K562 (cell line): ENCODE measurements around the gene MEIOB. TPM values are rescaled to one million over a fixed set of nuclear protein-coding genes. Genes with fewer than 3 reads are reported as not detected.

Experiments
- ATAC-seq: fragments of 200-7000 bp; cut with Tn5 transposase; 3 replicates; pipeline ENCODE4 v1.9.1; 2020; ENCODE audit warnings: moderate library complexity
- BruUV-seq: library from RNA; stranded (reverse); fragments of 400-500 nt; replicated peaks from 2 replicates; lab custom pipeline; 2021; lab: Mats Ljungman, UMichigan
- CTCF ChIA-PET: fragments of 300-600 bp; formaldehyde crosslinking; extraction: SDS; loops from one replicate; lab custom pipeline; 2021; ENCODE audit warnings: low intra/inter-chr PET ratio; lab: Yijun Ruan, JAX
- POLR2A ChIA-PET: fragments of 300-600, 350-650 bp; sonication (Branson Sonifier 250); formaldehyde crosslinking; extraction: SDS; loops from one replicate; lab custom pipeline; 2021; ENCODE audit warnings: antibody characterized with exemption, inconsistent platforms; lab: Yijun Ruan, JAX
- DNase-seq, 4 experiments: peaks; one replicate each; pipeline versions ENCODE4 v3.0.0 to v3.0.0-alpha.2; 2011 to 2018; ENCODE audit warnings: low spot score in 3 of 4, mixed read lengths in 3 of 4; ENCODE audit errors: extremely low read depth in 1 of 4
- FAIRE-seq: peaks from 2 replicates; lab custom pipeline; 2011; peaks lifted over from hg19 to GRCh38; lab: Jason Lieb, UNC
- H2AFZ ChIP-seq: 2 replicates; pipeline ENCODE4 v1.6.0; 2011; ENCODE audit warnings: low read depth, low read length, control low read depth, inconsistent platforms
- H3K27ac ChIP-seq: fragments of 200-600 bp; 3 replicates; pipeline ENCODE4 v1.8.0; 2011; ENCODE audit warnings: low read depth, mild to moderate bottlenecking, control low read depth, inconsistent platforms, low read length, moderate library complexity, mixed read lengths; ENCODE audit errors: extremely low read depth
- H3K27me3 ChIP-seq, 2 experiments: fragments of 300-600 bp in 1 of 2; 2 replicates in 1 of 2; 3 replicates in 1 of 2; pipeline versions ENCODE4 v1.6.0 to v1.8.0; 2011; ENCODE audit warnings: inconsistent platforms in 2 of 2, low read length in 2 of 2, mild to moderate bottlenecking in 1 of 2, mixed read lengths in 1 of 2, moderate library complexity in 1 of 2; ENCODE audit not compliant: control insufficient read depth in 2 of 2, insufficient read depth in 2 of 2
- H3K36me3 ChIP-seq: fragments of 300-600 bp; 3 replicates; pipeline ENCODE4 v1.8.0; 2011; ENCODE audit warnings: mild to moderate bottlenecking, low read length, inconsistent platforms; ENCODE audit not compliant: control insufficient read depth, insufficient read depth
- H3K4me1 ChIP-seq, 2 experiments: fragments of 200-600 bp in 1 of 2; replicated peaks in 1 of 2; 2 replicates in 1 of 2; 3 replicates in 1 of 2; pipeline versions ENCODE4 v1.5.1 to v1.8.0; 2011; ENCODE audit warnings: inconsistent platforms in 2 of 2, low read length in 2 of 2, mild to moderate bottlenecking in 1 of 2, mixed read lengths in 1 of 2, moderate library complexity in 1 of 2; ENCODE audit not compliant: control insufficient read depth in 2 of 2, insufficient read depth in 2 of 2
- H3K4me2 ChIP-seq: 2 replicates; pipeline ENCODE4 v1.6.1; 2011; ENCODE audit warnings: low read length, control low read depth, inconsistent platforms, mixed read lengths; ENCODE audit not compliant: insufficient read depth
- H3K4me3 ChIP-seq: fragments of 200-600 bp; sonication (generic), shearing (Covaris generic); 2 replicates; pipeline ENCODE4 v1.5.1; 2016; ENCODE audit warnings: control low read depth, inconsistent platforms
- H3K79me2 ChIP-seq: fragments of 200-600 bp; 3 replicates; pipeline ENCODE4 v1.8.0; 2011; ENCODE audit warnings: low read length, inconsistent platforms; ENCODE audit not compliant: control insufficient read depth, insufficient read depth
- H3K9ac ChIP-seq, 2 experiments: 2 replicates each; pipeline versions ENCODE4 v1.6.0 to v1.6.1; 2011; ENCODE audit warnings: low read depth in 2 of 2, low read length in 2 of 2, control low read depth in 1 of 2, inconsistent platforms in 1 of 2, mild to moderate bottlenecking in 1 of 2, mixed read lengths in 1 of 2; ENCODE audit not compliant: insufficient read depth in 1 of 2
- H3K9me1 ChIP-seq: one replicate; pipeline ENCODE4 v1.6.0; 2011; ENCODE audit warnings: inconsistent platforms, mild to moderate bottlenecking, low read length, moderate library complexity; ENCODE audit not compliant: control insufficient read depth, insufficient read depth
- H3K9me3 ChIP-seq: replicated peaks from 2 replicates; pipeline ENCODE4 v1.5.1; 2011; ENCODE audit warnings: low read depth, low read length, inconsistent platforms; ENCODE audit not compliant: control insufficient read depth, insufficient read depth
- H4K20me1 ChIP-seq: replicated peaks from 2 replicates; pipeline ENCODE4 v1.6.1; 2011; ENCODE audit warnings: low read length, inconsistent platforms, mixed read lengths; ENCODE audit not compliant: control insufficient read depth, insufficient read depth
- ETV6 ChIP-seq, 3 experiments: fragments of 150-350 bp in 1 of 3; sonication (generic) in 1 of 3; formaldehyde crosslinking in 1 of 3; IDR thresholded peaks; 2 replicates each; pipeline versions ENCODE4 v1.6.1 to v1.8.0; 2014 to 2022; ENCODE audit warnings: borderline replicate concordance in 2 of 3, low read depth in 2 of 3, antibody characterized with exemption in 1 of 3, low read length in 1 of 3, mild to moderate bottlenecking in 1 of 3, missing genetic modification reagents in 1 of 3
- MTA1 ChIP-seq: fragments of 450-650 bp; IDR thresholded peaks from 2 replicates; pipeline ENCODE4 v1.6.1; 2017; ENCODE audit warnings: borderline replicate concordance
- NCOA6 ChIP-seq: fragments of 450-650 bp; IDR thresholded peaks from 2 replicates; pipeline ENCODE4 v1.6.1; 2017; ENCODE audit warnings: mild to moderate bottlenecking
- PBX2 ChIP-seq, 2 experiments: IDR thresholded peaks in 1 of 2; conservative IDR thresholded peaks in 1 of 2; 2 replicates each; pipeline ENCODE4 v1.6.1; 2016; ENCODE audit warnings: low read depth in 2 of 2, mild to moderate bottlenecking in 1 of 2, missing compliant biosample characterization in 1 of 2, missing genetic modification characterization in 1 of 2, moderate library complexity in 1 of 2
- TAF1 ChIP-seq: IDR thresholded peaks from 2 replicates; pipeline ENCODE4 v1.6.1; 2011; ENCODE audit warnings: mild to moderate bottlenecking, low read length, moderate library complexity; ENCODE audit not compliant: insufficient read depth, control insufficient read depth, severe bottlenecking; ENCODE audit errors: extremely low read depth
- TGIF2 ChIP-seq: sonication (generic); formaldehyde crosslinking; IDR thresholded peaks from 2 replicates; pipeline ENCODE4 v1.8.1; 2022; ENCODE audit warnings: mild to moderate bottlenecking, missing genetic modification reagents, moderate library complexity
- ZNF583 ChIP-seq: fragments of 250-450 bp; sonication (Bioruptor Pico); IDR thresholded peaks from 2 replicates; pipeline ENCODE4 v1.4.0; 2020
- ZNF780A ChIP-seq: fragments of 250-450 bp; sonication (Bioruptor Pico); IDR thresholded peaks from 2 replicates; pipeline ENCODE4 v1.5.0; 2021; ENCODE audit warnings: mild to moderate bottlenecking
- WGBS: fragments of 100-300 bp; shearing (Covaris generic); methylation state at CpG from one replicate; pipeline ENCODE4 v1.1.6; 2016; ENCODE audit warnings: low coverage, mixed read lengths; ENCODE audit not compliant: insufficient coverage; ENCODE audit errors: missing lambda C conversion rate; 5-methylcytosine and 5-hydroxymethylcytosine counted together
- in situ Hi-C: fragments of 300-500 bp; cut with MboI; formaldehyde crosslinking; loops from 4 replicates; pipeline ENCODE4 v1.15.0; 2018; ENCODE audit warnings: inconsistent platforms, mixed read lengths
- intact Hi-C: fragments of 100-400 bp; cut with micrococcal nuclease; formaldehyde crosslinking; loops from 2 replicates; pipeline ENCODE4 v1.14.2; 2022
- polyA plus RNA-seq, 8 experiments: library from polyadenylated mRNA; depleted of rRNA in 4 of 8; stranded (reverse) in 5 of 8; unstranded in 3 of 8; fragments of >200 nt; fragmentation: Nextera tagmentation in 2 of 8; fragmentation: Illumina TruSeq in 1 of 8; extraction: Ambion mirVana in 2 of 8; extraction: Trizol in 1 of 8; gene quantifications; 2 replicates each; pipeline versions ENCODE4 v1.2.1 to v1.2.3, GENCODE V29; 2011 to 2014; ENCODE audit warnings: inconsistent platforms in 1 of 8, missing spikeins in 1 of 8
- total RNA-seq, 7 experiments: library from RNA; depleted of rRNA in 6 of 7; stranded (reverse); fragments of >200 nt in 6 of 7; fragmentation: Illumina TruSeq in 2 of 7; extraction: Trizol in 2 of 7; gene quantifications; 2 replicates each; pipeline versions ENCODE4 v1.2.1 to v1.2.3, GENCODE V29; 2011 to 2021; ENCODE audit warnings: low replicate concordance in 1 of 7

MEIOB gene
- total and polyA plus RNA-seq, 9 of the 15 experiments (the other 6 are each of a cell fraction or from before 2014, with no cell fraction given): 25.4 to 203 (median 97.6) TPM

- FAIRE-seq (no peak), DNase-seq (no peak), ATAC-seq (no peak)
- intact Hi-C loops (no loop called here), in situ Hi-C loops (no loop called here)
- Histone ChIP-seq H3K9me1 (no peaks in the 10 kb centered on the region), H3K4me2 (no peak overlapping the region), H3K27ac (no peak overlapping the region), H4K20me1 (no peaks in the 10 kb centered on the region), H3K79me2 (peaks cover 10% of the 10 kb centered on the region; the same call in 2 of the 3 replicates), H3K9ac (no peak overlapping the region), H3K36me3 (peaks cover 84% of the 10 kb centered on the region), H3K4me1 (no peaks in the 10 kb centered on the region), H3K27me3 (no peaks in the 10 kb centered on the region), H2AFZ (no peak overlapping the region), H3K4me3 (no peak overlapping the region), H3K9me3 (no peaks in the 10 kb centered on the region)
- no peak for TF ChIP-seq TAF1
- TF ChIP-seq NCOA6: no peak
- TF ChIP-seq ZNF583 (CRISPR knock-in tag): no peak
- TF ChIP-seq TGIF2 (CRISPR knock-in tag): no peak
- no peak for TF ChIP-seq ZNF780A (CRISPR knock-in tag)
- TF ChIP-seq PBX2 (CRISPR knock-in tag; IDR thresholded peaks at IDR 0.05; ENCODE audit: low read depth): no peak
- no peak for TF ChIP-seq PBX2 (tag; conservative IDR thresholded peaks at IDR 0.05; ENCODE audit: low read depth)
- TF ChIP-seq MTA1: no peak
- TF ChIP-seq ETV6 (IDR thresholded peaks at IDR 0.05; ENCODE audit: borderline replicate concordance in 1 of 2, low read depth in 2 of 2, low read length in 1 of 2): no peak
- TF ChIP-seq ETV6 (CRISPR knock-in tag; IDR thresholded peaks at IDR 0.05; ENCODE audit: borderline replicate concordance): no peak
- WGBS: 77% methylated on average over 5 of the region's 5 CpGs
- ChIA-PET CTCF (no interaction called here), POLR2A (interaction anchor here (0.6 to 1.3 kb wide), 3 partner anchors 9 to 16 kb away, joined by 3 to 5 read pairs (median 5); no protein-coding TSS in a partner anchor)
- no TSS peak for BruUV-seq
Observed at GRCh38 chr16:1857433-1858097, 14.4 kb downstream of the MEIOB start.
